ENCODE data around the gene KRTCAP2.
"Not testable (repeated sequence)": the region's sequence is repeated elsewhere in the genome, so short reads cannot be mapped to it uniquely, and the experiment has no call there.

KRTCAP2 gene

DNA sequence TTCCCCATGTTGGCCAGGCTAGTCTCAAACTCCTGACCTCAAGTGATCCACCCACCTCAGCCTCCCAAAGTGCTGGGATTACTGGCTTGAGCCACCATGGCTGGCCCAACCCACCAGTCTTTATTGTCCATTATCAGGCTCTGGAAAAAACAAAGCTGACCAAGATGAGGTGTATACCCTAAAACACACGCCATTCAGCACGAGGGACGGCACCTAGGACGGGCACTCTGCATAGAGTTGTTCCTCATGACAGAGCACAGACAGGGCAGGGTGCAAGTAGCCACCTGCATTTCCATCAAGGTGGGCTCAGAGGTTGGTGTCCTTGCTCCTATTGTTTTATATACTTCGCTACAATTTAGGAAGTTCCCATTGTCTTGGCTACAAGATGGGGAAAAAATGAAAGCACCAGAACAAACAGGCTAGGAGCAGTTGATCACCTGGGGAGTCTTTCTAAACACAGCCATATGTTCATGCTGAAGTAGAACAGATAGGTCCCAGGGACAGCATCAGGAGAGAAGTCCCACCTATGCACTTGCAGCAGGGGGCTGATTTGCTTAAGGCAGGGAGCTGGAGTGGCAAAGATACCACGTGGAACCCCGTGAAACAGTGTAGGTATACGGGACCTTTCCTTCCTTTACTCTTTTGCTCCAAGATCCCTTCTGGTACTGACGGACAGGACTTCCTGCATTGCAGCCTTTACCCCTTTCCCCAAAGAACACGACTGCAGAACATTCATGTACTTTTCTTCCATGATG lies 4.5 kb downstream of the KRTCAP2 start:
- TF ChIP-seq, protein P1, sequence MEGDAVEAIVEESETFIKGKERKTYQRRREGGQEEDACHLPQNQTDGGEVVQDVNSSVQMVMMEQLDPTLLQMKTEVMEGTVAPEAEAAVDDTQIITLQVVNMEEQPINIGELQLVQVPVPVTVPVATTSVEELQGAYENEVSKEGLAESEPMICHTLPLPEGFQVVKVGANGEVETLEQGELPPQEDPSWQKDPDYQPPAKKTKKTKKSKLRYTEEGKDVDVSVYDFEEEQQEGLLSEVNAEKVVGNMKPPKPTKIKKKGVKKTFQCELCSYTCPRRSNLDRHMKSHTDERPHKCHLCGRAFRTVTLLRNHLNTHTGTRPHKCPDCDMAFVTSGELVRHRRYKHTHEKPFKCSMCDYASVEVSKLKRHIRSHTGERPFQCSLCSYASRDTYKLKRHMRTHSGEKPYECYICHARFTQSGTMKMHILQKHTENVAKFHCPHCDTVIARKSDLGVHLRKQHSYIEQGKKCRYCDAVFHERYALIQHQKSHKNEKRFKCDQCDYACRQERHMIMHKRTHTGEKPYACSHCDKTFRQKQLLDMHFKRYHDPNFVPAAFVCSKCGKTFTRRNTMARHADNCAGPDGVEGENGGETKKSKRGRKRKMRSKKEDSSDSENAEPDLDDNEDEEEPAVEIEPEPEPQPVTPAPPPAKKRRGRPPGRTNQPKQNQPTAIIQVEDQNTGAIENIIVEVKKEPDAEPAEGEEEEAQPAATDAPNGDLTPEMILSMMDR (conservative IDR thresholded peaks at IDR 0.05; ENCODE audit: low read length), result no peak
- no peak overlapping the region for H3K4me3 ChIP-seq (ENCODE audit: low read length)
- DNase-seq (ENCODE audit: low read depth), result no peak

DNA sequence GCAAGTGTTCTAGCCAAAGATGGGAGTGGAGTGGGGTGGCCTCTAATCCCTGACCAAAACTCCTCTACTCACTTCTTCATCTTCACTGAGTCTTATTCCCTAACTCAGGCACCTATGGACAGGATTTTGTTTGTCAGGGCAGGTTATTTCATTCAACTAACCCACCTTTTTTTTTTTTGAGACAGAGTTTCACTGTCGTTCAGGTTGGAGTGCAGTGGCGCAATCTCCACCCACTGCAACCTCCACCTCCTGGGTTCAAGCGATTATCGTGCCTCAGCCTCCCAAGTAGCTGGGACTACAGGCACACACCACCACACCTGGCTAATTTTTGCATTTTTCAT lies 5.0 kb downstream of the KRTCAP2 start:
- not testable (repeated sequence) for H3K4me3 ChIP-seq (ENCODE audit: low read length); DNase-seq (ENCODE audit: low read depth)

DNA sequence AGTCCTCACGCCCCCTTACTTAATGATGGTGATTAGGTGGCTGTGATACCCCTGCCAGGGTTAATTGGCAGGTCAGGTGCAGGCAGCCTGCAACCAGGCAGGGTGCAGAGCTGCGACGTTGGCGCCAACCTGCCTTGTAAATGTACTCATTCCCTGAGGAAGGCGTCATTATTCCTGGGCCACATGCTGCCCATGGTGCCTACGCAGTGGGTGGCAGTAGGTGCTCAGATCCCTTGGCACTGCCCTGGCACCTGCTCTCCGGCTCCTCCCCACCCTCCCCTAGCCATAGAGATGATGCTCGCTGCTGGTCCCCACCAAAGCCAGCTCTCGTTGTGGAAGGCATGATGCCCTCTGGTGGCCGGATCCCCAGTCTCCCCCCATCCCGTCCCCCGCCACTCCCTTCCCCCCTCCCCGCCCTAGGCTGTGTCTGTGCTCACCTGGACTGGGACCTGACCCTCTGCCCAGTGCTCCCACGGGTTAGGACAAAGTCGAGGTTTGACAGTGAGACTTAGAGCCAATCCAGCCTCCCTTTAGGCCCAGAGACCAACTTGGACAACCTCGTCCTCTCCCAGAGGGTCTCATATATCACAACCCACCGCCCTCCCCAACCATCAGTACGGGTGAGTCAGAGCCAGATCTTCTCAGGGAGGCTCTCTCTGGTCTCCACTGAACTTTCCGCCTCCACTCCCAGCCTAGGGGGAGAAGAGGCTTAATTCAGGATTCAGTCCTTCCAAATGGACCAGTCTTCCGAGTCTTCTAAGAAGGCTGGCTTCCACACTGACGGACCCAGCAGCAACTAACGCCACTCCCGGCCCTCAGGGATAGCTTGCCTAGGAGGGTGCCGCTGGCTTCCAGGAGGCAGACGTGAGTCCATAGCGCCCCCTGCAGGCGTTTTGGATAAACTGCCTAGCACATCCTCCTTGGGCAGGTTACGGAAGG lies 5.7 kb downstream of the KRTCAP2 start:
- TF ChIP-seq, protein P1 (conservative IDR thresholded peaks at IDR 0.05; ENCODE audit: low read length), result peak; percentile 88
- DNase-seq (ENCODE audit: low read depth), result peak; percentile 68
- no peak overlapping the region for H3K4me3 ChIP-seq (ENCODE audit: low read length)

DNA sequence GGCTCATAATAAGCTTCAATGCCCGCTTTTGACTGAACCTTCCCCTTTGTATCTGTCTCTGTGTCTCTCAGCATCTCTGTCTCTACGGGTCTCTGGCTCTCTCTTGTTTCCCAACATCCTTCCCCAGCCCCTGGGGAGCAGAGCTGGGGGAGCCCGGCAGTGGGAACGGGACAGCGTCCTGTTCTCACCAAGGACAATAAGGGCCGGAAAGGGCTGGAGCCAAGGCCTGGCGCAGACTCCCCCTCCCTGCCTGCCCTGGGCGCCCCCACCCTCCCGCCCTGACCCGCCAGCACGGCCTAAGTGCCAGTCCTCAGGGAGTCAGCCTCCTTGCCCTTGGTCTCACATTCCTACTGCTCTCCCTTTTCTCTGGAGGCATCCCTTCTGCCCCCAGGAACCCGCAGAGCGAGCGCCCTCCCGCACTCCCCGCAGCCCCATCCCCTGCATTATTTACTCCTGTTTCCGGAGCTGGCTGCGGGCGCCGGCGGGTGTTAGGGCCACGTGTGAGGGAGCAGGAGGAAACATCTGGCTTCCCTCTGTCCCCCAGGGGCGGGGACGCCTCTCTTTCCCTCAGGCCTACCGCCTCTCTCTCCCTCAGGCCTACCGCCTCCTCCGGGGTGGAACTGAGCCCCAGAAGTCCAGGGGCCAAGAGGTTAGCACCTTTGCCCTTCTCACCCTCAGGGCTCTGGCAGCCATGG lies 6.5 kb downstream of the KRTCAP2 start:
- DNase-seq (ENCODE audit: low read depth), result peak; percentile 20
- no peak overlapping the region for H3K4me3 ChIP-seq (ENCODE audit: low read length)
- TF ChIP-seq, protein P1 (conservative IDR thresholded peaks at IDR 0.05; ENCODE audit: low read length), result no peak

DNA sequence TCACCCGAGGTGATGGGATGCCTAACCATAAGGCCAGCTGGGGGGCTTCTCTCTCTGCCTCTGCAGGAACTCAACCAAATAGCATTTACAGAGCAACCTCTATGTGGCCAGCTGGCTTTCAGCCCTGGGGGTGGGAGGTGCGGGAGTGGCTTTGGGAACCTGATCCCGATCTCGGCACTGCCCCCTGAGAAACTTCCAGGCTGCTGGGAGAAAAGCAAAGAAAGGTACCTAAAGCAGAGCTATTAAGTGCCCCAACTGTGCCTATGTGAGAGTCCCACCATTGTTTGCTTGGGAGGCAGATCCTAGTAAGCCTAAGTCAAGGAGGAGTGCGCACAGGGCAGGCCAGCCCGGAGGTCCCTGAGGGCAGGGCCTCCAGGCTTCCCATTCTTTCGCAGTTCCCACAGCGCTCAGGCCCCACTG lies 7.0 kb downstream of the KRTCAP2 start:
- TF ChIP-seq, protein P1 (conservative IDR thresholded peaks at IDR 0.05; ENCODE audit: low read length), result no peak
- H3K4me3 ChIP-seq (ENCODE audit: low read length), result no peak overlapping the region
- no peak for DNase-seq (ENCODE audit: low read depth)

DNA sequence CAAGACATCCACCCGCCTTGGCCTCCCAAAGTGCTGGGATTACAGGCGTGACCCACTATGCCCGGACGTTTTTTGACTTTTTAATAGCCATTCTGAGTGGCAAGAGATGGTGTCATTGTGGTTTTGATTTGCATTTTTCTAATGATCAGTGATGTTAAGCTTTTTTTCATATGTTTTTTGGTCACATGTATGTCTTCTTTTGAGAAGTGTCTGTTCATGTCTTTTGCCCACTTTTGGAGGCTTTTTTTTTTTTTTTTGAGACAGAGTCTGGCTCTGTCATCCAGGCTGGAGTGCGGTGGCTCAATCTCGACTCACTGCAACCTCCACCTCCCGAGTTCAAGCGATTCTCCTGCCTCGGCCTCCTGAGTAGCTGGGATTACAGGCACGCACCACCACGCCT lies 8.5 kb downstream of the KRTCAP2 start:
- not testable (repeated sequence) for DNase-seq (ENCODE audit: low read depth); H3K4me3 ChIP-seq (ENCODE audit: low read length)

DNA sequence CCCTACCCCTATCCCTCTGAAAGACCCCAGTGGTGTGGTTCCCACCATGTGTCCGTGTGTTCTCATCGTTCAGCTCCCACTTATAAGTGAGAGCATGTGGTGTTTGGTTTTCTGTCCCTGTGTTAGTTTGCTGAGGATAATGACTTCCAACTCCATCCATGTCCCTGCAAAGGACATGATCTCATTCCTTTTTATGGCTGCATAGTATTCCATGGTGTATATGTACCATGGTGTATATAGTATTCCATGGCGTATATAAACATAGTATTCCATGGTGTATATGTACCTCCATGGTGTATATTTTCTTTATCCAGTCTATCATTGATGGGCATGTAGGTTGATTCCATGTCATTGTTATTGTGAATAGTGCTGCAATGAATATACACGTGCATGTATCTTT lies 9.3 kb downstream of the KRTCAP2 start:
- DNase-seq (ENCODE audit: low read depth); H3K4me3 ChIP-seq (ENCODE audit: low read length): not testable (repeated sequence)

DNA sequence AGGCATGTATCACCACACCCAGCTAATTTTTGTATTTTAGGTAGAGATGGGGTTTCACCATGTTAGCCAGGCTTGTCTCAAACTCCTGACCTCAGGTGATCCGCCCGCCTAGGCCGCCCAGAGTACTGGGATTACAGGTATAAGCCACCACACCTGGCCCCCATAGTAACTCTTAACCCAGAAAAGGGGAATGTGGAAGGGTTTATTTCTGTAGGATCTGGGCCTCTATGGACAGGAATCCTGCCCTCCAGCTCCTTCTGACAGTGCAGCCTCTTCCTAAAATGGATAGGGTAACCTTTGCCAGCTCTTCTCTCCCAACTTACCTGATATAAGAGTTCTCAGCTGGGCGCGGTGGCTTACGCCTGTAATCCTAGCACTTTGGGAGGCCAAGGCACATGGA lies 10.5 kb downstream of the KRTCAP2 start:
- H3K4me3 ChIP-seq (ENCODE audit: low read length); DNase-seq (ENCODE audit: low read depth): not testable (repeated sequence)

DNA sequence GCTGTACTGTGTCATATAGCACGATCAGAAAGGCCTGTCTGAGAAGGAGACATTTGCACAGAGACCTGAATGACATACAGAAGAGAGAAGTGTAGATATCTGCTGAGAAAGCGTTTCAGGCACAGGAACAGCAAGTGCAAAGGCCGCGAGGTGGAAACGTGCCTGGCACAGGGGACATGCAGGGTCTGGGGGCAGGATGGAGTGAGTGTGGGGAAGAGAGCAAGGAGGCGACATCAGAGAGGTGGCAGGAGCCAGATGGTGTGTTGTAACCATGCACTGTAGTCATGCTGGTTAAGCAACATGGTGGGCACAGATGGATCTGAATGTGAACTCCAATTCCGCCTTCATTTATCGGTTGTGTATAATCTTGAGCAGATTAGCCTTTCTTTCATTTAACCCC lies 13.0 kb downstream of the KRTCAP2 start:
- DNase-seq (ENCODE audit: low read depth), result no peak
- no peak overlapping the region for H3K4me3 ChIP-seq (ENCODE audit: low read length)
- TF ChIP-seq, protein P1 (conservative IDR thresholded peaks at IDR 0.05; ENCODE audit: low read length), result no peak
